DOHH2 (cell line): ENCODE data around the gene RASAL1.
A peak's percentile ranks its signal among the peaks of the same experiment; 100 is the strongest.

Experiments
- H3F3A ChIP-seq: fragments of 200-600 bp; sonication (generic), shearing (Covaris generic); 2 replicates; pipeline ENCODE4 v1.6.0; 2016; ENCODE audit warnings: antibody characterized with exemption, mild to moderate bottlenecking; ENCODE audit not compliant: control insufficient read depth, insufficient read depth
- H3K27ac ChIP-seq: fragments of 200-600 bp; sonication (generic); 2 replicates; pipeline ENCODE4 v1.5.1; 2014; ENCODE audit warnings: low read depth, mild to moderate bottlenecking, low read length, moderate library complexity
- H3K27me3 ChIP-seq: fragments of 200-600 bp; sonication (generic); 2 replicates; pipeline ENCODE4 v1.6.1; 2014; ENCODE audit warnings: mild to moderate bottlenecking, low read length, mixed read lengths; ENCODE audit not compliant: control insufficient read depth
- H3K36me3 ChIP-seq: fragments of 200-600 bp; sonication (generic); 2 replicates; pipeline ENCODE4 v1.6.1; 2014; ENCODE audit warnings: mild to moderate bottlenecking, low read length, moderate library complexity, mixed read lengths; ENCODE audit not compliant: control insufficient read depth
- H3K4me1 ChIP-seq: fragments of 200-600 bp; sonication (generic); 2 replicates; pipeline ENCODE4 v1.6.1; 2014; ENCODE audit warnings: mild to moderate bottlenecking, low read length, mixed read lengths; ENCODE audit not compliant: control insufficient read depth
- H3K4me2 ChIP-seq: fragments of 200-600 bp; sonication (generic); 2 replicates; pipeline ENCODE4 v1.6.0; 2014; ENCODE audit warnings: mild to moderate bottlenecking, low read length, moderate library complexity
- H3K4me3 ChIP-seq: fragments of 200-600 bp; sonication (generic); 2 replicates; pipeline ENCODE4 v1.5.1; 2014; ENCODE audit warnings: mild to moderate bottlenecking, low read length, mixed read lengths
- H3K79me2 ChIP-seq: fragments of 200-600 bp; sonication (generic); 2 replicates; pipeline ENCODE4 v1.6.1; 2014; ENCODE audit warnings: mild to moderate bottlenecking, low read length, mixed read lengths; ENCODE audit not compliant: control insufficient read depth
- H3K9me2 ChIP-seq: fragments of 200-600 bp; sonication (generic); replicated peaks from 2 replicates; pipeline ENCODE4 v1.6.1; 2014; ENCODE audit warnings: mild to moderate bottlenecking, low read length, mixed read lengths; ENCODE audit not compliant: control insufficient read depth
- H3K9me3 ChIP-seq: fragments of 200-600 bp; sonication (generic); 2 replicates; pipeline ENCODE4 v1.6.1; 2014; ENCODE audit warnings: antibody characterized with exemption, low read length, mixed read lengths; ENCODE audit not compliant: control insufficient read depth, insufficient read depth
- H4K20me1 ChIP-seq: fragments of 200-600 bp; sonication (generic); 2 replicates; pipeline ENCODE4 v1.6.0; 2014; ENCODE audit warnings: low read depth, mild to moderate bottlenecking, antibody characterized with exemption, low read length, moderate library complexity; ENCODE audit not compliant: control insufficient read depth, insufficient read depth
- EZH2phosphoT487 ChIP-seq: fragments of 200-600 bp; sonication (generic); IDR thresholded peaks from 2 replicates; pipeline ENCODE4 v1.6.1; 2017; ENCODE audit warnings: borderline replicate concordance, mild to moderate bottlenecking, antibody characterized with exemption, low read length, moderate library complexity, mixed read lengths
- TF ChIP-seq, protein P1 (sequence below): fragments of 200-600 bp; sonication (generic); IDR thresholded peaks from one replicate; pipeline ENCODE4 v1.5.1; 2014; ENCODE audit warnings: antibody characterized with exemption, mild to moderate bottlenecking, low read depth, low read length; ENCODE audit not compliant: poor library complexity, severe bottlenecking

The RASAL1 gene

DNA sequence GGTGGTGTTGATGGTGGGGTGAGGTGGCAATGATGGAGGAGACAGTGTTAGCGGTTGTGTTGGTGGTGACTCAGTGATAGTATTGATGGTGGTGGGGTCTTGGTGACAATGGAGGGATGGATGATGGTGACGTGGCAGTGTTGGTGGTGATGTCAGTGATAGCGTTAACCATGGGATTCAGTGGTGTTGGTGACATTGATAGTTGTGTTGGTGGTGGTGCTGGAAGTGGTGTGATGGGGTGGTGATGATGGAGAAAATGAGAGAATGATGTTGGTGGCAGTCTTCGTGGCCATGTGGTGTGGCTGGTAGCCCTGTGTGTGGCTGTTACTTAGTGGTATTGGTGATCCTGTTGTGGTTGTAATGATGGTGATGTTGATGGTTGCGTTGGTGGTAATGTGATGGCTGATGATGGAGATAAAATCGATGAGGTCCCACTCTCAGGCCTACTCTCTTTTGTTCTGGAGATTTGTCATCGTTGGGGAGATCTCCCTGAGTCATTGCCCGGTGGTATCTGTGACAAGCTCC lies 76.4 kb downstream of the RASAL1 start:
- H3K79me2 ChIP-seq, result peaks cover 100% of the 10 kb centered on the region
- H3K4me1 ChIP-seq, result peaks cover 67% of the 10 kb centered on the region
- H3K4me3 ChIP-seq, result peak overlapping the region; percentile 94
- H3K4me2 ChIP-seq, result peak overlapping the region; percentile 99
- peaks cover 66% of the 10 kb centered on the region for H3F3A ChIP-seq
- no peaks in the 10 kb centered on the region for H3K27me3 ChIP-seq
- H3K27ac ChIP-seq, result peak overlapping the region; percentile 99
- no peaks in the 10 kb centered on the region for H3K9me2 ChIP-seq
- H3K36me3 ChIP-seq, result peaks cover 95% of the 10 kb centered on the region
- H4K20me1 ChIP-seq, result no peaks in the 10 kb centered on the region
- TF ChIP-seq, protein P1, sequence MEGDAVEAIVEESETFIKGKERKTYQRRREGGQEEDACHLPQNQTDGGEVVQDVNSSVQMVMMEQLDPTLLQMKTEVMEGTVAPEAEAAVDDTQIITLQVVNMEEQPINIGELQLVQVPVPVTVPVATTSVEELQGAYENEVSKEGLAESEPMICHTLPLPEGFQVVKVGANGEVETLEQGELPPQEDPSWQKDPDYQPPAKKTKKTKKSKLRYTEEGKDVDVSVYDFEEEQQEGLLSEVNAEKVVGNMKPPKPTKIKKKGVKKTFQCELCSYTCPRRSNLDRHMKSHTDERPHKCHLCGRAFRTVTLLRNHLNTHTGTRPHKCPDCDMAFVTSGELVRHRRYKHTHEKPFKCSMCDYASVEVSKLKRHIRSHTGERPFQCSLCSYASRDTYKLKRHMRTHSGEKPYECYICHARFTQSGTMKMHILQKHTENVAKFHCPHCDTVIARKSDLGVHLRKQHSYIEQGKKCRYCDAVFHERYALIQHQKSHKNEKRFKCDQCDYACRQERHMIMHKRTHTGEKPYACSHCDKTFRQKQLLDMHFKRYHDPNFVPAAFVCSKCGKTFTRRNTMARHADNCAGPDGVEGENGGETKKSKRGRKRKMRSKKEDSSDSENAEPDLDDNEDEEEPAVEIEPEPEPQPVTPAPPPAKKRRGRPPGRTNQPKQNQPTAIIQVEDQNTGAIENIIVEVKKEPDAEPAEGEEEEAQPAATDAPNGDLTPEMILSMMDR, result no peak
- TF ChIP-seq EZH2phosphoT487, result no peak
- no peaks in the 10 kb centered on the region for H3K9me3 ChIP-seq

DNA sequence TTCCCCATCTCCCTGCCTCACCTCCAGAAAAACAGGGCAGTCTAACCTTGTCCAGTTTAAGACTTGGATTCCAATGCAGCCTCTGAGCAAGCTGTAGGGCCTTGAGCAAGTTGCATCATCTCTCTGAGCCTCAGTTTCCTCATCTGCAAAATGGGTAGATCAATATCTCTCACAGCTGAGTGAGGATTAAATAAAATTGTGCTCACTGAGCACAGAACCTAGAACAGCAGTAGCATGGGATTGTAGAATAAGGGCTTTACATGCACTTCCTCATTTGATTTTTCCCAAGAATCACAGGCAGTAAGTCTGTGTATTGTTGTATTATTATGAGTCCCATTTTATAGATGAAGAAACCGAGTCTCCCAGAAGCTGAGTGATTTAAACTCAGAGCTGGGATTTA lies 77.0 kb downstream of the RASAL1 start:
- TF ChIP-seq EZH2phosphoT487, result no peak
- TF ChIP-seq, protein P1, result no peak
- H3K36me3 ChIP-seq, result peaks cover 91% of the 10 kb centered on the region
- H4K20me1 ChIP-seq, result no peaks in the 10 kb centered on the region
- peaks cover 65% of the 10 kb centered on the region for H3F3A ChIP-seq
- H3K79me2 ChIP-seq, result peaks cover 97% of the 10 kb centered on the region
- peaks cover 67% of the 10 kb centered on the region for H3K4me1 ChIP-seq
- H3K4me3 ChIP-seq, result peak overlapping the region; percentile 94
- no peaks in the 10 kb centered on the region for H3K9me2 ChIP-seq
- H3K27me3 ChIP-seq, result no peaks in the 10 kb centered on the region
- H3K27ac ChIP-seq, result peak overlapping the region; percentile 99
- H3K4me2 ChIP-seq, result peak overlapping the region; percentile 99
- no peaks in the 10 kb centered on the region for H3K9me3 ChIP-seq

DNA sequence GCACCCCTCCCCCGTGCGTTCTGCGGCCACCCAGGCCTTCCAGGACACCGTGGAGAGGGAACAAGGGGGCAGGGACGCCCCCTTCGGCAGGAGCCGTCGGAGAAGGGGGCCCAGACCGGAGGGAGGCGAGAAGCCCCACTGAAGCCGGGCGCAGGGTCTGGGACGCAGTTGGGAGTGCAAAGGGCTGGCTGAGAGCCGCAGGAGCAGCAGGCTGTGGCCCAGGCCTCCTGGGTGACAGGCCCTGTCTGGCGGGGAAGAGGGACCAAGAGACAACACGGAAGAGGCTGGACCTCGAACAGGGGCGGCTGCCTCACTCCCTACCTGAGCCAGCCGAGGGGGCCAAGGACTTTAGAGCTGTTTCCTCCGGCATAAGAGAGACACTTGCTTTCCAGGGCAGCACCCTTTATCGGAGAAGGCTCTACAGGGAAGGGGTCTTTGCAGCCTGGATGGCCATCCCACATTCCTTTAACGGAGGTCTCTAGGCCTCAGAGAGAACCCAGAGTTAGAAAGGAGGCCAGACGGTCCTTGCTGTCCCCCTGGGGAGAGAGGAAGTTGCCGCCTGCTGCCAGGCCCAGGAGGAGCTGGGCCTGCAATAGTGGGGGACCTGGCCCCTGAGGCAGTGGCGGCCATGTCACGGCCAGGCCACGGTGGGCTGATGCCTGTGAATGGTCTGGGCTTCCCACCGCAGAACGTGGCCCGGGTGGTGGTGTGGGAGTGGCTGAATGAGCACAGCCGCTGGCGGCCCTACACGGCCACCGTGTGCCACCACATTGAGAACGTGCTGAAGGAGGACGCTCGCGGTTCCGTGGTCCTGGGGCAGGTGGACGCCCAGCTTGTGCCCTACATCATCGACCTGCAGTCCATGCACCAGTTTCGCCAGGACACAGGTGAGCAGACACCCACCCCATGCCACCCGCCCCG lies 77.7 kb downstream of the RASAL1 start:
- H3K9me2 ChIP-seq, result no peaks in the 10 kb centered on the region
- no peaks in the 10 kb centered on the region for H3K27me3 ChIP-seq
- peaks cover 83% of the 10 kb centered on the region for H3K36me3 ChIP-seq
- H4K20me1 ChIP-seq, result no peaks in the 10 kb centered on the region
- H3K79me2 ChIP-seq, result peaks cover 90% of the 10 kb centered on the region
- no peaks in the 10 kb centered on the region for H3K9me3 ChIP-seq
- peak overlapping the region; percentile 94 for H3K4me3 ChIP-seq
- H3K27ac ChIP-seq, result peak overlapping the region; percentile 99
- no peak for TF ChIP-seq EZH2phosphoT487
- peaks cover 64% of the 10 kb centered on the region for H3F3A ChIP-seq
- peaks cover 67% of the 10 kb centered on the region for H3K4me1 ChIP-seq
- H3K4me2 ChIP-seq, result peak overlapping the region; percentile 99
